ENCODE measurements around the gene PRKCQ. TPM values are rescaled to one million over a fixed set of nuclear protein-coding genes. Genes with fewer than 3 reads are reported as not detected.

Gene PRKCQ
- total RNA-seq, 1 donor from 2014 or later, result 3.5 TPM

DNA sequence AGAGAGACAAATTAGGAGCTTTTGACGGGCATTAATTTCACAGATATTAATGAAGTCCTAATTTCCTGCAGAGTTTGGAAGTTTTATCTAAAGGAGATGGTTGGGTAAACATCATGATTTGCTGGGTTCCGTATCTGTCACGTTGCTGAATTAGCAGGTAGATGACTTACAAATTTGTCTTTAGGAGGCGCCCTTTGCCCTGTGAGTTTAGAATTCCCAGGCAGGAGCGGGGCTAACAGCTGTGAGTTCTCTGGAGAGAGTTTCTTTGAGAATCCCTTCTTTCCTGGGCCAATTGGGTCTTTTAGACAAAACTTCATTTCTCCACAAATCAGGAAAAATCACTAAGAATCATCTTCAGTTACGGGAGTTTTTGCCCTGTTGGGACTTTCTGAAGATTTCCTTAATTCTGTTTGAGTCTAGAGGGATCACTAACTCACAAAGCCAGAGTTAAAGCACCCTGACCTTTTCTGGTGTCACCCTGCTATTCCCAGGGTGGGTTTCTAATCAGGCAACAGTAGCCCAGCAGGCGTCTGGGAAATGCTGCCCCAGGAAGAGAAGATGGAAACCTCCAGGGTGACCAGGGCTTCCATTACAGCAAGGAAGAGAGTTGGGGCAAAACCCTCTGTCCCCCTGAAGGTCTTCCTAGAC lies 63.7 kb downstream of the PRKCQ start:
- Histone ChIP-seq H3F3A (ENCODE audit: low read depth) (no peaks in the 10 kb centered on the region), H3K9ac (no peak overlapping the region), H2AFZ (replicated peaks) (no peak overlapping the region), H3K27me3 (no peaks in the 10 kb centered on the region), H3K36me3 (no peaks in the 10 kb centered on the region), H3K79me2 (ENCODE audit: low read depth) (no peaks in the 10 kb centered on the region), H3K9me3 (ENCODE audit: low read depth) (no peaks in the 10 kb centered on the region), H3K27ac (no peak overlapping the region), H3K4me3 (no peak overlapping the region), H4K20me1 (ENCODE audit: low read depth) (peaks cover 3% of the 10 kb centered on the region), H3K4me1 (peaks cover 9% of the 10 kb centered on the region), H3K4me2 (no peak overlapping the region)
- Mint-ChIP-seq H3K27me3 (ENCODE audit: insufficient read depth, low read depth) (peaks cover 2% of the 10 kb centered on the region), H3K9me3 (no peaks in the 10 kb centered on the region), H3K4me1 (peaks cover 3% of the 10 kb centered on the region), H3K27ac (no peak overlapping the region), H3K4me3 (no peak overlapping the region), H3K36me3 (no peaks in the 10 kb centered on the region)
- TF ChIP-seq EZH2 (IDR thresholded peaks at IDR 0.05) (no peak), EZH2phosphoT487 (IDR thresholded peaks at IDR 0.05) (no peak), CTCF (IDR thresholded peaks at IDR 0.05) (peak; percentile 50)
- DNase-seq (ENCODE audit: low spot score), result peak; percentile 50

- Histone ChIP-seq H3K27ac (no peak overlapping the region), H3K9ac (no peak overlapping the region), H4K20me1 (ENCODE audit: low read depth) (peaks cover 3% of the 10 kb centered on the region), H3K79me2 (ENCODE audit: low read depth) (no peaks in the 10 kb centered on the region), H3K27me3 (no peaks in the 10 kb centered on the region), H3K9me3 (ENCODE audit: low read depth) (no peaks in the 10 kb centered on the region), H3K4me1 (peaks cover 9% of the 10 kb centered on the region), H3K36me3 (no peaks in the 10 kb centered on the region), H3K4me2 (no peak overlapping the region), H2AFZ (replicated peaks) (no peak overlapping the region), H3K4me3 (no peak overlapping the region), H3F3A (ENCODE audit: low read depth) (no peaks in the 10 kb centered on the region)
- Mint-ChIP-seq H3K36me3 (peaks cover 6% of the 10 kb centered on the region), H3K27ac (no peak overlapping the region), H3K9me3 (no peaks in the 10 kb centered on the region), H3K4me1 (peaks cover 3% of the 10 kb centered on the region), H3K27me3 (ENCODE audit: insufficient read depth, low read depth) (peaks cover 2% of the 10 kb centered on the region), H3K4me3 (no peak overlapping the region)
- no peak for TF ChIP-seq EZH2phosphoT487 (IDR thresholded peaks at IDR 0.05)
- no peak for DNase-seq (ENCODE audit: low spot score)
Observed at GRCh38 chr10:6514844-6515780, 65.0 kb downstream of the PRKCQ start.

DNA sequence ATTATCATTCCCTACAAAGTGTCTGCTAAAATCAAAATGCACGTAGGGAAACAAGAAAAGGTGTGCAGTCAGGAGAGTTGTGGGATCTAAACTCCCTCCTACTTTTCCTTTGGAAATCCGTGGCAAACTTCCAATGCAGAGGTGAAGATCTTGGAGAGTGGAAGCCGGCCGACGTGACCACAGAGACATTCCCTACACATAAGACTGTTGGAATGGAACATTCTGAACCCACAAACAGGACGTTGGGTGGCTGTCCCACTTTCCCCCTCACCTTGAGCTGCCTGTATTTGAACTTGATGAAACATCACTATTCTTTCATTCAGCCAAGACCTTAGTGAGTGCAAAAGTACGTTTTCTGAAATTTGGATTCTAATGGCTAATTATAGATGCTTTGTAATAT lies 65.9 kb downstream of the PRKCQ start:
- no peak for TF ChIP-seq EZH2 (IDR thresholded peaks at IDR 0.05)
- no peak for TF ChIP-seq EZH2phosphoT487 (IDR thresholded peaks at IDR 0.05)
- no peak for TF ChIP-seq CTCF (IDR thresholded peaks at IDR 0.05)
- peaks cover 6% of the 10 kb centered on the region for H3K36me3 Mint-ChIP-seq
- Histone ChIP-seq H3K36me3 (no peaks in the 10 kb centered on the region), H2AFZ (replicated peaks) (no peak overlapping the region), H3K4me3 (no peak overlapping the region), H3K9me3 (ENCODE audit: low read depth) (no peaks in the 10 kb centered on the region), H3F3A (ENCODE audit: low read depth) (no peaks in the 10 kb centered on the region), H3K4me2 (no peak overlapping the region), H3K4me1 (peaks cover 9% of the 10 kb centered on the region), H3K9ac (no peak overlapping the region), H4K20me1 (ENCODE audit: low read depth) (peaks cover 3% of the 10 kb centered on the region), H3K79me2 (ENCODE audit: low read depth) (no peaks in the 10 kb centered on the region), H3K27ac (no peak overlapping the region), H3K27me3 (no peaks in the 10 kb centered on the region)
- peaks cover 3% of the 10 kb centered on the region for H3K4me1 Mint-ChIP-seq
- H3K9me3 Mint-ChIP-seq, result no peaks in the 10 kb centered on the region
- peaks cover 2% of the 10 kb centered on the region for H3K27me3 Mint-ChIP-seq (ENCODE audit: insufficient read depth, low read depth)
- H3K4me3 Mint-ChIP-seq, result no peak overlapping the region
- no peak for DNase-seq (ENCODE audit: low spot score)
- no peak overlapping the region for H3K27ac Mint-ChIP-seq

All from neural progenitor cell (in vitro differentiated cells).